ENCODE measurements around the gene ORAI2. TPM values are rescaled to one million over a fixed set of nuclear protein-coding genes. Genes with fewer than 3 reads are reported as not detected.

The ORAI2 gene
- 38.6 and 39.9 TPM in 2 replicates for total RNA-seq

DNA sequence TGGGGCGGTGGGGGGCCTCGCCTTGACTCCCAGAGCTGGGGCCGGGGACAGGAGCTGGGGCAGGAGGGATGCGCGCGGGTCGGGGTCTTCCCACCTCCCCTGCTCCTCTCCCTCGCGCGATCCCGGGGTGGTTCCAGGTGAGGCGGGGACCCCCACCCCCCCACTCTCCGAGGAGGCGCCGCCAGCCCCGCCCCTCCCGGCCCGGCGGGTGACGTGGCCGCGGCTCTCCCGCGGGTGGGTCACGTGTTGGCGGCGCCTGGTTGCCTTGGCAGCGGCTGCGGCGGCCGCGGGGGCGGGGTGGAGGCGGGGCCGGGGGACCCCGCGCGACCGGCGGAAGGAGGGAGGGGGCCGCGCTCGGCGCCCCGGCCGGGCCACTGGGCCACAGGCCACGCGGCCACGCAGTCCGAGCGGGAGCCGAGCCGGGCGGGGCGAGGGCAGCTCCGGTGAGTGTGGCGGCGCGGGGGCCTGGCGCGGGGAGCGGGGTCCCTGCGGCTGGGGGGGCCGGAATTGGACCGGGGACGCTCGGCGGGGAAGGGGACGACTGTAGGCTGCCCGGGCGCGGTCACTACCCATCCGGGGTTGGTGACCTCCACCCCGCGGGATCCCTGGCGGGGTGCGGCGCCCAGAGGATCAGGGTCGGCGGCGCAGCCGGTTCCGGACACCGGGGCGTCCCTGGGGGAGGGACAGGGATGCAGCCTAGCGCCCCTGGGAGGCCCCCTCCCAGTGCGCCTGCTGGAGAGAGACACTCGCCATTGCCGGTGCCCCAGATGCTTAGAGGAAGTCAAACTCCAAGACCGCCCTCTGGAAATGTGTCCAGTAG, at the start of gene ORAI2:
Gene ORAI2, plus strand, starts transcription at position 357 of the 820 bp plus-strand sequence. CDS start 5,382 bp downstream, outside the sequence.

DNA sequence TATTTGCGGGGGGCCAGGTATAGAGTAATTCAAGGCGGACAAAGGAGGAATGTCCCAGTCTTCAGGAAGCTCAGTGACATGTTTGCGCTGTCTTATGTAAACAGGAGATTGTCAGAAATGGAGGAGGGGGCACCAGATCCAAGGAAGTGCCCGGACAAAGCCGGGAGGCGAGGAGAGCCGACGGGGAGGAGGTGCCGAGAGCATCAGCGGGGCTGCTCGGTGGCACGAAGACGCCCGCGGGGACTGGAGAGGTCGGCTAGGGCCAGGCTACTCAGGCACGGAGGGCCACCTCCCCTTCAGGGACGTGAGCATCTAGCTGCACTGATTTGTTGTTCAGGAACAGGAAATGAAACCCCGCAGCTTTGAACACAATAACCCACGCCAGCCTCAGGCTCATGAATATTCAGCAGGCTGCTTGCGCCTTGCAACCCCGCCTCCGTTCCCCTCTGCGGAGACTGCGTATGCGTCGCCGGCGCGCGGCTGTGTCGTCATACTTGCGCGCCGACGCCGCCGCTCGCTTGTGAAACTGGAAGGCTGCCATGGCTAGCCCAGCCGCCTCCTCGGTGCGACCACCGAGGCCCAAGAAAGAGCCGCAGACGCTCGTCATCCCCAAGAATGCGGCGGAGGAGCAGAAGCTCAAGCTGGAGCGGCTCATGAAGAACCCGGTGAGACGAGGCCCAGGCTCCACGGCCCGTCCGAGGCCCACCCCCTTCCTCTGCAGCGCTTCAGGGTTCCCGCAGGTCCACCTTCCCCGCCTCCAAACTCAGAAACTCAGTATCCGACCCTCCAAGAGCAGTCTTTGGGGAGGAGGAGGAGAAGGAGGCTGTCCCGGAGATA, 37.3 kb upstream of the ORAI2 start, which contains the start of gene PRKRIP1:
Gene PRKRIP1, plus strand, starts transcription at position 491 of the 837 bp plus-strand sequence. Its CDS starts 49 bp downstream, at position 540.

GRCh38 chr7:102464577-102465280, 31.4 kb downstream of the ORAI2 start, which contains the start of the genes ALKBH4 and LRWD1:
Gene ALKBH4, minus strand, starts transcription at chr7:102464863. Its CDS starts 27 bp downstream, at chr7:102464836.
Gene LRWD1, plus strand, starts transcription at chr7:102464984. Its CDS starts 97 bp downstream, at chr7:102465081.

DNA sequence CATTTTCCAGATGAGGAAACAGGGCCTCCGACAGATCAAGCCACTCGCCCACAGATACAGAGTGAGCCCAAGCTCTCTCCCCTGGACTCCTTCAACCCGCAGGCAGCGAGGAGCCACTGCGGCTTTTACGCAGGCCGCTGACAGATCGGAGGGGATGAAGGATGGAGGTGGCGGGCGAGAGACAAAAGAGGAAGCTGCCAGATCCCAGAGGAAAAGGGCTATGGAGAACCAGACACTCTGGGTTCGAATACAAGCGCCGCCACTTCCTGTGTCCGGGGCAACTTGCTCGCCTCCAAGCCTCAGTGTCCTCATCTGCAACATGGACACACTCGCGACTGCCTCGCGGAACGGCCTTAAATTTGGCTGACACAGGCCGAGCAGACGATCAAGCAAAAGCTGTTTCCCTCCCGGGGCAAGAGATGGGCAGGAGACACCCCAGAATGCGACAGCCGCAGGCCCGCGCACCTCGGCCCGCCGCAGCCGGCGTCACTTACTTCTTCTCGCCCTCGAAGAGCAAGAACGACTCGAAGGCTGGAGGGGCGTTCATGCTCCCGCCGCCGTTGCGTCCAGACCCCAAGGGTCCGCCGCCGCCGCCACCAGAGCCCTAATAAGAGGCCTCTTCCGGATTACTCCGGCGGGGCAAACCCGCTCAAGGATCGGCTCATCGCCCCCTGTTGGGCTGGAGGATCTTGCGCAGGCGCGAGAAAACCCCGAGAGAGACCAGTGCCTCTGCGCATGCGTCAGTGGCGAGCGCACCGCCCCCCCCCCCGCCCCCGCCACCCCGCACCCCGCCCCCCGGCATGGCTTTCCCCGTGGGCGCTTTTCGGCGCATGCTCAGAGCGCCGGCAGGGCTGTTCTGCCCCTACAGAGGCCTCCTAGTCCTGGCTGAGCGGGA, 45.2 kb downstream of the ORAI2 start, which contains the start of gene POLR2J:
Gene POLR2J, minus strand, starts transcription at position 609 of the 895 bp plus-strand sequence. Its CDS starts 62 bp downstream, at position 547.

Other genes starting within 250 kb of the ORAI2 start
- 0.54 and 7.3 TPM in 2 replicates for gene SH2B2, start 146.7 kb upstream of the ORAI2 start, total RNA-seq
- not detected in 2 replicates for gene SPDYE6, start 77.1 kb upstream of the ORAI2 start, total RNA-seq
- gene PRKRIP1, start 37.2 kb upstream of the ORAI2 start, total RNA-seq, result 14.4 and 15.7 TPM in 2 replicates
- gene ALKBH4, start 31.3 kb downstream of the ORAI2 start, total RNA-seq, result 7.4 and 20.3 TPM in 2 replicates
- gene LRWD1, start 31.4 kb downstream of the ORAI2 start, total RNA-seq, result 5.6 and 13.9 TPM in 2 replicates
- 26.4 and 27.4 TPM in 2 replicates for gene POLR2J, start 45.3 kb downstream of the ORAI2 start, total RNA-seq
- 0.18 and 1.1 TPM in 2 replicates for gene RASA4B, start 84.2 kb downstream of the ORAI2 start, total RNA-seq
- 0.65 TPM in 1 of 2 replicates, not detected in the other for gene UPK3BL2, start 110.1 kb downstream of the ORAI2 start, total RNA-seq
- gene SPDYE2, start 117.7 kb downstream of the ORAI2 start, total RNA-seq, result not detected in 2 replicates
- gene POLR2J3, start 139.0 kb downstream of the ORAI2 start, total RNA-seq, result 3.6 and 5.3 TPM in 2 replicates
- gene RASA4, start 183.2 kb downstream of the ORAI2 start, total RNA-seq, result 1.3 and 12.0 TPM in 2 replicates
- gene UPK3BL1, start 209.2 kb downstream of the ORAI2 start, total RNA-seq, result 8.3 and 10.3 TPM in 2 replicates
- gene SPDYE2B, start 216.7 kb downstream of the ORAI2 start, total RNA-seq, result not detected in 2 replicates
- gene POLR2J2, start 238.1 kb downstream of the ORAI2 start, total RNA-seq, result 1.6 TPM in 1 of 2 replicates, not detected in the other

Data from cardiac atrium fibroblast (primary cell).